Activated CD4-positive, alpha-beta T cell treated with anti-CD3 and anti-CD28 coated beads, Interleukin-2, amount 50 U/mL, for 1 hour (primary cell): Measurements from ENCODE around the gene EML6.
"Not testable (repeated sequence)": the region's sequence is repeated elsewhere in the genome, so short reads cannot be mapped to it uniquely, and the experiment has no call there.

Experiments used
- DNase-seq: peaks from one replicate; pipeline ENCODE4 v3.0.0-alpha.2; 2020

Gene EML6

GRCh38 chr2:54808661-54809060, 85.2 kb downstream of the EML6 start:
- no peak for DNase-seq

GRCh38 chr2:54809819-54810218, 86.4 kb downstream of the EML6 start:
- DNase-seq = no peak

GRCh38 chr2:54810246-54810645, 86.8 kb downstream of the EML6 start:
- no peak for DNase-seq

- no peak for DNase-seq
Observed at GRCh38 chr2:54813584-54813983, 90.1 kb downstream of the EML6 start.

GRCh38 chr2:54814389-54815147, 91.1 kb downstream of the EML6 start:
- DNase-seq = no peak

- DNase-seq = no peak
Observed at GRCh38 chr2:54815148-54815539, 91.7 kb downstream of the EML6 start.

GRCh38 chr2:54818226-54818625, 94.8 kb downstream of the EML6 start:
- no peak for DNase-seq

GRCh38 chr2:54820558-54820957, 97.1 kb downstream of the EML6 start:
- DNase-seq = no peak

GRCh38 chr2:54824567-54824966, 101.1 kb downstream of the EML6 start:
- DNase-seq = no peak

- DNase-seq = no peak
Observed at GRCh38 chr2:54830546-54830945, 107.1 kb downstream of the EML6 start.

- no peak for DNase-seq
Observed at GRCh38 chr2:54831480-54831879, 108.0 kb downstream of the EML6 start.

- no peak for DNase-seq
Observed at GRCh38 chr2:54834721-54835120, 111.3 kb downstream of the EML6 start.

GRCh38 chr2:54836477-54836876, 113.0 kb downstream of the EML6 start:
- no peak for DNase-seq

GRCh38 chr2:54838585-54839035, 115.1 kb downstream of the EML6 start:
- DNase-seq = peak; percentile 59

- DNase-seq = no peak
Observed at GRCh38 chr2:54839461-54840255, 116.2 kb downstream of the EML6 start.

- DNase-seq = no peak
Observed at GRCh38 chr2:54840559-54841468, 117.4 kb downstream of the EML6 start.

GRCh38 chr2:54841500-54841899, 118.0 kb downstream of the EML6 start:
- not testable (repeated sequence) for DNase-seq

- DNase-seq = no peak
Observed at GRCh38 chr2:54845094-54845493, 121.6 kb downstream of the EML6 start.

- no peak for DNase-seq
Observed at GRCh38 chr2:54845514-54845913, 122.1 kb downstream of the EML6 start.

- DNase-seq = no peak
Observed at GRCh38 chr2:54850171-54851122, 127.0 kb downstream of the EML6 start.

- no peak for DNase-seq
Observed at GRCh38 chr2:54853616-54854310, 130.3 kb downstream of the EML6 start.
